Activated CD8-positive, alpha-beta memory T cell treated with anti-CD3 and anti-CD28 coated beads for 36 hours (primary cell): ENCODE data around the gene RDH16. TPM values are rescaled to one million over a fixed set of nuclear protein-coding genes. Genes with fewer than 3 reads are reported as not detected.
"Not testable (repeated sequence)": the region's sequence is repeated elsewhere in the genome, so short reads cannot be mapped to it uniquely, and the experiment has no call there.

Experiments used
- CTCF ChIA-PET: fragments of 350-600 bp; sonication (Branson Sonifier 250); formaldehyde crosslinking; loops from one replicate; lab custom pipeline; 2021; ENCODE audit warnings: antibody characterized with exemption; lab: Charles Lee
- POLR2A ChIA-PET: fragments of 350-600 bp; sonication (Branson Sonifier 250); formaldehyde crosslinking; loops from one replicate; lab custom pipeline; 2021; ENCODE audit warnings: antibody characterized with exemption; lab: Charles Lee
- total RNA-seq, 2 experiments: library from RNA; stranded (reverse); gene quantifications; one replicate each; pipeline ENCODE4 v1.2.3, GENCODE V29; 2021

RDH16 gene
- total RNA-seq, 2 experiments from 2014 or later, result 0.19 to 0.27 TPM

GRCh38 chr12:56965124-56965523 is 7.7 kb upstream of the RDH16 start:
- POLR2A ChIA-PET, CTCF ChIA-PET: not testable (repeated sequence)

GRCh38 chr12:56963557-56963956 is 6.1 kb upstream of the RDH16 start:
- POLR2A ChIA-PET, CTCF ChIA-PET: not testable (repeated sequence)

GRCh38 chr12:56962247-56962646 is 4.8 kb upstream of the RDH16 start:
- POLR2A ChIA-PET, CTCF ChIA-PET: not testable (repeated sequence)

- CTCF ChIA-PET, result no interaction called here
- POLR2A ChIA-PET, result no interaction called here
These were observed 1.0 kb upstream of the RDH16 start for GRCh38 chr12:56958422-56958821.

GRCh38 chr12:56955631-56956256 is 1.7 kb downstream of the RDH16 start:
- ChIA-PET CTCF (no interaction called here), POLR2A (no interaction called here)

- ChIA-PET POLR2A (no interaction called here), CTCF (no interaction called here)
These were observed 2.5 kb downstream of the RDH16 start for GRCh38 chr12:56954958-56955355.

GRCh38 chr12:56954057-56954957 is 3.1 kb downstream of the RDH16 start:
- POLR2A ChIA-PET, result no interaction called here
- CTCF ChIA-PET, result no interaction called here

- ChIA-PET POLR2A (no interaction called here), CTCF (no interaction called here)
These were observed 4.1 kb downstream of the RDH16 start for GRCh38 chr12:56953314-56953713.

GRCh38 chr12:56951582-56952339 is 5.6 kb downstream of the RDH16 start:
- CTCF ChIA-PET, result no interaction called here
- POLR2A ChIA-PET, result no interaction called here

- ChIA-PET CTCF (no interaction called here), POLR2A (no interaction called here)
These were observed 8.5 kb downstream of the RDH16 start for GRCh38 chr12:56948881-56949280.

- ChIA-PET POLR2A (no interaction called here), CTCF (no interaction called here)
These were observed 9.0 kb downstream of the RDH16 start for GRCh38 chr12:56948457-56948777.

GRCh38 chr12:56947633-56948456 is 9.6 kb downstream of the RDH16 start:
- ChIA-PET CTCF (interaction anchor here (1.1 kb wide), 1 partner anchor 54 kb away, joined by 3 read pairs; no protein-coding TSS in a partner anchor), POLR2A (no interaction called here)

GRCh38 chr12:56943878-56944277 is 13.5 kb downstream of the RDH16 start:
- POLR2A ChIA-PET, result no interaction called here

GRCh38 chr12:56943374-56943773 is 14.0 kb downstream of the RDH16 start:
- POLR2A ChIA-PET, result not testable (repeated sequence)
- CTCF ChIA-PET, result interaction anchor here (0.7 kb wide), 1 partner anchor 307 kb away, joined by 3 read pairs; no protein-coding TSS in a partner anchor

More at GRCh38 chr12:56943878-56944277, 13.5 kb downstream of the RDH16 start:
- CTCF ChIA-PET, result interaction anchor here (0.7 kb wide), 1 partner anchor 306 kb away, joined by 3 read pairs; no protein-coding TSS in a partner anchor

- POLR2A ChIA-PET, result no interaction called here
- CTCF ChIA-PET, result no interaction called here
These were observed 15.9 kb downstream of the RDH16 start for GRCh38 chr12:56941299-56942017.

- POLR2A ChIA-PET, CTCF ChIA-PET: not testable (repeated sequence)
These were observed 16.5 kb downstream of the RDH16 start for GRCh38 chr12:56940942-56941298.

- CTCF ChIA-PET, result interaction anchor here (0.6 kb wide), 1 partner anchor 1234 kb away, joined by 3 read pairs; no protein-coding TSS in a partner anchor
- POLR2A ChIA-PET, result no interaction called here
These were observed 21.7 kb downstream of the RDH16 start for GRCh38 chr12:56935752-56936151.

GRCh38 chr12:56935157-56935556 is 22.3 kb downstream of the RDH16 start:
- ChIA-PET CTCF (interaction anchor here (0.6 kb wide), 1 partner anchor 1234 kb away, joined by 3 read pairs; no protein-coding TSS in a partner anchor), POLR2A (no interaction called here)
